HG03103 (cell line): Measurements from ENCODE around the gene SLC25A41.
"Not testable (repeated sequence)": the region's sequence is repeated elsewhere in the genome, so short reads cannot be mapped to it uniquely, and the experiment has no call there.

Source experiments
- ATAC-seq: cut with Tn5 transposase; IDR thresholded peaks from one replicate; pipeline ENCODE4 v1.9.1; 2021; ENCODE audit warnings: low read depth; ENCODE audit not compliant: unreplicated experiment

The SLC25A41 gene

DNA sequence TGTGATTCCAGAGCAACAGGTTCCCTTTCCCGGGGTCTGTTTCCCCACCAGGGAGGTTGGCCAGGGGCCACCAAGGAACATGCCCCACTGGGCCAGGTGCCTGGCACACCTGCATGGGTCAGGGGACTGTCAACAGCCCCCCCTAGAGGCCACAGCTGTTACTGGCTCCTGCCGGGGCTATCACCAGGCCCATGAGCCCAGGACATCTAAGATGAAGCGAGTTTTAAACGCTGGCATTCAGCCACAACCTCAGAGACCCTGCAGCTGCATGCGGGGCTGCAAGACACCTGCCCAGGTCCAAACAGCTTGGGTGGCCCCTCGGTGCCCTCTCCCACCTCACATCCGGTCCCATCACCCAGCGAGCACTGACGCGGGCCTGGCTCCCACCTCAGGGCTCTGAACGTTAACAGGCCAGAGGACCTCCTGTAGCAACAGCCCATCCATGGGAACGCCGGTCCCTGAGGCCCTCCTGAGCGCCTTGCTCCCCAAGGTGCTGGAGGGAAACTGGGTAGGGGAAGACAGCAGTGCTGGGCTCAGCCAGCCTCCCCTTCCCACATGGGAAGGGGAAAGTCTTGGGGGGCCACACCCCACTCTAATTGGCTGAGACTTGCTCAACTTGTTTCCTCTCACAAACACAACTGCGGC is 21.0 kb downstream of the SLC25A41 start:
- ATAC-seq: no peak

DNA sequence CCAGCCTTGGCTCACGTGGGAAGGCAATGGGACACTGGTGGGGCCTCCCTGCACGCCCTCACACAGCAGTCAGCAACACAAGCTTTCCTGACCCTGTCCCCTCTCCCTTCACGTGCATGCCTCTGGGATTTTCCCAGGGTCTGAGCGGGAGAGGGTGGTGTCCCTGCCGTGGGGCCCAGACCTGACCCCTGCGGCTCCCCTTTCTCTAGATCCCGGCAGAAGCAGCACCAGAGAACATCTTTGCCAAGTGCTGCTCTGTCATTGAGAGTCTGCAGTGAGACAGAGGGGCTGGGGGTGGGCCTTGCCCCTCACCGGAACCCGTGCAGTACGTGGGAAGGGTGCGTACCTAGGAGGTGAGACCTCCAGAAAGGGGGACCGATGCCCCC is 21.5 kb downstream of the SLC25A41 start:
- no peak for ATAC-seq

DNA sequence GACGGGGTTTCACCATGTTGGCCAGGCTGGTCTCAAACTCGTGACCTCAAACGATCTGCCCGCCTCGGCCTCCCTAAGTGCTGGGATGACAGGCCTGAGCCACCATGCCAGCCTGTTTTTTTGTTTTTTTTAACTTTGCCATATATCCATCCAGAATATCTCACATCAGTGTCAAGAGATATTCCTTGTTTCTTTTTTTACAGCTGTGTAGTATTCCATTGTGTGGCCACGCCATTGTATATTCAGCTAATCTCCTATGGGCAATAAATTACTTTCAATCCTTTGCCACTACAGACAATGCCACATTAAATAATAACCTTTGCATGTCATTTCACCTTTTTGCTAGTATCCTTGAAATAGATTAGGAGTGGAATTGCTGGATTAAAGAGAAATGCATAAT is 24.2 kb downstream of the SLC25A41 start:
- ATAC-seq: no peak

DNA sequence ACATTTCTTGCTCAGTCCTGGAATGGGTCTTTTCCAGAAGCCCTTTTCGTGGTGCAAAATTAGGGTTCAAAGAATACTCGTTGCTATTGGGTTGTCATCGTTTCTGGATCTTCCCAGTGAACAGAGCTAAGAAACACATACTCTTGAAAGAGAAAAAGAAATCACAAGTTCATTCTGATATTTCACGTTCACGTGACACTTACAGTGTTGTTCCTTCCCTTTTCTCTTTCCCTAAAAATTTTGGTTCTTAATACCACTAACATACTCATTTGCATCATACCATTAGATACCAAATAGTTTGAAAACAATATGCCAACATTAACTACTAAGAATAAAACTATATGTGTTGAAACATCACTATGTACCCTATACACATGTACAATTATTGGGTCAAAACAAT is 27.2 kb downstream of the SLC25A41 start:
- ATAC-seq: no peak

DNA sequence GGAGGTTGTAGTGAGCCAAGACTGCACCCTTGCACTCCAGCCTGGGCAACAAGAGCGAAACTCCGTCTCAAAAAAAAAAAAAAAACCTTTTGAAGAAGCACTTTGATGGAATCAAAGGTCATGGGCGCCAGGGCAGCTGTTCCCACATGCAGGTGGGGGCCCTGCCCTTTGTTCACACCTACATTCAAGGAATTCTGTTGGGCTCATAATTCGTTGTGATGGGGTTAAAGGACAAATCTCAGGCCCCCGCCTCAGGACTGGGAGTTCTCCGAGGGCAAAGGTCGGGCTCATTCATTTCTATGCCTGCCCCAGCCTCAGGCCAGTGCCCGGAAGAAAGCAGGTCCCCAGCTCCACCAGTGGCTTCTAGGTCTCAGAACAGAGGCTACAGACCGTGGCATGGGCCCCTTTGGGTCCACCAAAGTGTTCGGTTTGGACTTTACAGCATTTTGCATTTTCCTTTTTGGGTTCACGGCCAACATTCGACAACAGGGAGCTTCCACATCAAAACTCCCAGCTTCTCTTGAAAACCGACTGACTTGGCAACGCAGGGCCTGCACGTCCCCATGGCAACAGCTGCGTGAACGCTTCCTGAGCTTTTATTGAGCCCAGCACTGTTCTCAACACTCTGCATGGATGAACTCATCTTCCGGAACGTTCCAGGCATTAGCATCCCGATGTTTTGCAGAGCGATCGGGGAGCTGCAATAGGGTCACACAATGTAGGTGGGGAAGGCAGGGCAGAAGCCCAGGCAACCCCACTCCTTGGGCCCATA is 30.5 kb downstream of the SLC25A41 start:
- ATAC-seq: no peak

DNA sequence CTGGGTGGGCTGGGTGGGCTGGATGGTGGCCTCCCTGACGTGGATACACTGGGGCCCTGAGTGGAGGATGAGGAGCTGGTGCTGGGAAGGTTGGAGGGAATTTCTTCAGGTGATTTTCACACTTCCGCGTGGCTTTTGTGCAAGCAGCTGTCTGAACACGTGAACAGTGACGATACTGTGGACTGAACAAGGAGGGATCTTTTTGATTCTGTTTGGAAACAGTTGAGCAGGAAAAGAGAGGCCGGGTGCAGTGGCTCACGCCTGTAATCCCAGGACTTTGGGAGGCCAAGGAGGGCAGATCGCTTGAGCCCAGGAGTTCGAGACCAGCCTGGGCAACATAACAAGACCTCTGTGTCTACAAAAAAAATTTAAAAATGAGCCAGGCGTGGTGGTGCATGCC is 31.5 kb downstream of the SLC25A41 start:
- no peak for ATAC-seq

DNA sequence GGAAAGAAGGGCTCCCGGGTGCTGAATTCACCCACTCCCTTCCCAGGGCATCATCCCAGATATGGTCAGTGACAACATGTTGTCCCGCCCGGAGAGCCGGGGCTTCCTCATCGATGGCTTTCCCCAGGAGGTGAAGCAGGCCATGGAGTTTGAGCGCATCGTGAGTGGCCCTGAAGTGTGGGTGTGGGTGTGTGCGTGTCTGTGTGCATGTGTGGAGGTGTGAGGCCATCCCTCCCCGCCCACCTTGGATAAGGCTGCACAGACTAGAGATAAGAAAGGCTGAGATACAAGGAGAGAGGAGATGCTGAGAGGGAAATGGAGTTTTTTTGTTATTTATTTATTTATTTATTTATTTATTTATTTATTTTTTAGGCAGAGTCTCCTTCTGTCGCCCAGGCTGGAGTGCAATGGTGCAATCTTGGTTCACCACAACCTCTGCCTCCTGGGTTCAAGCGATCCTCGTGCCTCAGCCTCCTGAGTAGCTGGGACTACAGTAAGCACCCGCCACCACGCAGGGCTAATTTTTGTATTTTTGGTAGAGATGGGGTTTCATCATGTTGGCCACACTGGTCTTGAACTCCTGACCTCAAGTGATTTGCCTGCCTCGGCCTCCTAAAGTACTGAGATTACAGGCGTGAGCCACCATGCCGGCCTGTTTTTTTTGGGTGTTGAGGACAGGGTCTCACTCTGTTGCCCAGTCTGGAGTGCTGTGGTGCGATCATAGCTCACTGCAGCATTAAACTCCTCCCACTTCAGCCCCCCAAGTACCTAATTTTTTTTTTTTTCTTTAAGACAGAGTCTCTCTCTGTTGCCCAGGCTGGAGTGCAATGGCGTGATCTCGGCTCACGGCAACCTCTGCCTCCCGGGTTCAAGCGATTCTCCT is 33.3 kb downstream of the SLC25A41 start:
- ATAC-seq: not testable (repeated sequence)

DNA sequence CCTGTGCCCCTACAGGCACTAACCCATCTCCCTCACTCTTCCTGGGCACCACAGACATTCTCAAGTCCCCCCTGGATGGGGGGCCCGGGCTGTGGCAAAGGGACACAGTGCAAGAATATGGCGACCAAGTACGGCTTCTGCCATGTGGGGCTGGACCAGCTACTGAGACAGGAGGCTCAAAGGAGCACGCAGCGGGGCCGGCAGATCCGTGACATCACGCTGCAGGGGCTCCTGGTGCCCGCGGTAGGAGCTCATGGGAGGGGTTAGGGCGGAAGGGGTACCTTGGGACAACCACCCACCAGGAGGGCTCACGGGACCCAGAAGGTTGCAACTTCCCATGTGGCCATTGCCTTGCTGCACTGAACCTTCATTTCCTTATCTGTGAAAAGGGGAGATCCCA is 37.3 kb downstream of the SLC25A41 start:
- no peak for ATAC-seq

DNA sequence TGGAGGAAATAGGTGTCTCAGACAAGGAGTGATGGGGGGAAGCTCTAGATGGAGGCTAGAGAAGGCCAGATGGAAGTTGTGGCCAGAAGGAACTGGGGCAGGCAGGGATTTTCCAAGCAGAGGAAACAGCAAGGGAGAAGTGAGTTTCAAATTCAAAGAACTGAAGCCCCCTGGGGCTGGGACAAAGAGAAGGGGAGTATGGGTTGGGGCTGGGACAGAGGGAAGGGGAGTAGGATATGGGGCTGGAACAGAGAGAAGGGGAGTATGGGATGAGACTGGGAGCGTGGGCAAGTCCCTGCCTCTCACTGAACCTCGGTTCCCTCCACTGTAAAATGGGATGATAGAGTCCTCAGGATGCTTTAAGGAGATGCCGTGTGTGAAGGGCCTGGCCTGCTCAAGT is 38.7 kb downstream of the SLC25A41 start:
- no peak for ATAC-seq

DNA sequence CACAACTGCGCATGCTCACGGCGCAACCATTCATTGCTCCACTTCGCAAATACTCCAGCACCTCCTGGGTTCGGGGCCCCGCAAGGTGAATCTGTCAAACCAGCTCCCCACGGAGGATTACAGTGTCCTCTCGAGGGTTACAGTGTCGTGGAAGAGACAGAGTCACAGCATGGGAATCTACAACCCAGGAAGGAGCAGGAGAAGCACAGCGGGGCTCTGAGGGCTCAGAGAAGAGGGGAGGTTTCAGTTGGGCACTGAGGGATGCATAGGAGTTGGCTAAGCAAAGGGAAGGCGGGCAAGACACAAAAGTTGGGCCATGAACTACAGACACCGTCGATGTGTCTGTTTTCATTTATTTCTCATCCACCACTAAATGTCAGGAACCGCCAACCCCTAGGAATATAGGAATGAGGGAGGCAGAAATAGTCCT is 39.6 kb downstream of the SLC25A41 start:
- no peak for ATAC-seq

DNA sequence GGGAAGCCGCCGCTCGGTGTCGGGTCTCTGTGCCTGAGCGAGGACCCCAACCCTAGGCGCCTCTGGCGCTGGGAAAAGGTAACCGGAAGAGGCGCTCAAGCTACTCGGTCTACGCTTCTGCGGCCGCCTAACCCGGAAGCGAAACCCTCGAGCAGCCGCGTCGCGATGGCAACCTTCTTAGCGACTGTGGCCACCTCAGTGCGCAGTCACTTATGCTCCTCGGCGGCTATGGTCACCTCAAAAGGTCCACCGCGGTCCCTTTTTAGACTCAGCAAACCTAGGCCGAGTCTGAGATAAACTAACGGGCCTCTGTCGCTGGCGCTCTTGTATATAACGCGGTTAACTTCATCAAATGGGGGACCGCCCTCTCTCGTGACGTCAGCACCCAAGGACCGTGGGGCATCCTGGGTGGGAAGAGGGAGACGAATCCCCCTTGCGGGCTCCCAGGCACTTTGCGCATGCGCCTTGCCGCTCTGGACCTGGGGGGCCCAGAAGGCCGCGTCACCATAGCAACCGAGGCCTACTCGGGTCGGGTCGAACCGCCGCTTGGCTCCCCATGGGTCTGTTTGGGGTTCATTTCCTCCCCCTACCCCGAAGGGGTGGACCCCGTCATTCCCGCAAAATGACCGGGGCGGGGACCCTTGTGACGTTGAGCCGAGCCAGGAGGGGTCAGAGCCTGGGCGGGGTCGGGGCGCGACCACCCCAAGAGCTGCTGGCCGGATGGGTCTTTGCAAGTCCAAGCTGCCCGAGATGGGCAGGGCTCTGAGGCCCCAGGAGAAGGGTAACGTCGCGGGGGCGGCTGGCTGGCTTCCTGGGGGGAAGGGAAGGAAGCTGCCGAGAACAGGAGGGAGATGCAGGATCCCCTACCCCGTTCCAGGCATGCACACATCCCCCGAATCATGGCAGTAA is 40.2 kb downstream of the SLC25A41 start, which contains the start of gene GTF2F1:
Gene GTF2F1, minus strand, starts transcription at position 91 of the 909 bp plus-strand sequence. CDS start 169 bp downstream, outside the sequence.
- peak; percentile 71 for ATAC-seq

DNA sequence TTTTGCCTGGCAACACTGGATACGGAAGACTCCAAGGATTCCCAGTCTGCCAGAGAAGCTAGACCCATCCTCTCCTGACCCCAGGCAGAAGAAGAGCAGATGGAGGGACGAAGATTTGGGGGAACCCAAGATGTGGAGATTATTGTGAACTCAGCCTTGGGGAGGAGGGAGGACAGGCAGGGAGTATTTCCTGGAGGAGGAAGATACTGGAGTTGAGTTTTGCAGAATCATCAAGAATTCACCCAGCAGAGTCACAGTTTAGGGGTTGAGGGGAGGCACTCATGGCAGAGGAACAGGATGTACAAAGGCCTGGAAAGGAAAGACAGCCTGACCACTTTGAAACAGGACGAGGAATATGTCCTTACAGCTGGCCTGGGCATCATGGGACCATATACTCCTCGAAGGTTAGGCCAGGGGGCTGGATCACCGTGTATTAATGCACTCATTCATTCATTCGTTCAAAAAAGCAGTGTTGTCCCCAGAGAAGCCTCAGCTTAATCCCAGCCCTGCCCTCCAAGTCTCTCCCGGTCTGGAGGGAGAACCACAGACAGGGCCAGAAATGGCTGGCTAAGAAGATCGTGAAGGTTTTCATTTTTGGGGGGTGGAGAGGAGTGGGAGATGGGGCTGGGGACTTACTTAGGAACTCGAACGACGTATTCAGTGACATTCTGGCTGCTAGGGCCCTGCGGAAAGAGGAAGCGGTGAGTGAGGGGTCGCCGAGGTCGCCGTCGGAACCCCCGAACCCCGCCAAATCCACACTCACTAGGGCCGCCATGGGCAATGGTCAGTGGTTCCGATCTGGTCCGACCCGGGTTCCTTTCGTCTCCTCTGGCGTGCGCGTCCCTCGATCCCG is 41.1 kb downstream of the SLC25A41 start:
- no peak for ATAC-seq

DNA sequence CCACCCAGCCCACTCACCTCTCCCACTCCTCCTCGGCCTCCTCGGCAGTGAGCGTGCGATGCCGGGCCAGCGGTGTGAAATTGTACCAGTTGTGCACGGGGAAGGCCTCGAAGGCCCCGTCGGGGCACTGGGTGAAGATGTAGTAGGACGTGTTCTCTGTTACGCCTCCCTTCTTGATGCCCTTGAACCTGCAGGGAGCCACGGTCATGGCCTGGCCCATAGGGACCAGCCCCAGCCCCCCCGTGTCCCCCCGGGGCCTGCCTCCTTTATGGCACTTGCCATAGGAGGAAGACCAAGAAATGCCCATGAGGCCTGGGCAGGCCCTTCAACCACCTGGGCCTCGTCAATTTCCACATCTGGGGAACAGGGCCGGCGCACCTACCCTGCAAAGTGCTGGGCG is 46.2 kb downstream of the SLC25A41 start:
- ATAC-seq: no peak

DNA sequence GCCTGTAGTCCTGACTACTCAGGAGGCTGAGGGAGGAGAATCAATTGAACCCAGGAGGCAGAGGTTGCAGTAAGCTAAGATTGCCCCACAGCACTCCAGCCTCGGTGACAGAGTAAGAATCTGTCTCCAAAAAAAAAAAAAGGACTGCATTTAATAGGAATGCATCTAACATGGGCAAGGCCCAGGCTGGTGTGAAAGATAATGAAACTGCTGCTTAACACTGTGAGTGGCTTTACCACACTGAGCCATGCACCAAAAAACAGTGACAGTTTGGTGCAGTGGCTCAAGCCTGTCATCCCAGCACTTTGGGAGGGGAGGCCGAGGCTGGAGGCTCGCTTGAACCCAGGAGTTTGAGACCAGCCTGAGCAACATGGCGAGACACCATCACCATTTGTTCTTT is 49.2 kb downstream of the SLC25A41 start:
- ATAC-seq: no peak

DNA sequence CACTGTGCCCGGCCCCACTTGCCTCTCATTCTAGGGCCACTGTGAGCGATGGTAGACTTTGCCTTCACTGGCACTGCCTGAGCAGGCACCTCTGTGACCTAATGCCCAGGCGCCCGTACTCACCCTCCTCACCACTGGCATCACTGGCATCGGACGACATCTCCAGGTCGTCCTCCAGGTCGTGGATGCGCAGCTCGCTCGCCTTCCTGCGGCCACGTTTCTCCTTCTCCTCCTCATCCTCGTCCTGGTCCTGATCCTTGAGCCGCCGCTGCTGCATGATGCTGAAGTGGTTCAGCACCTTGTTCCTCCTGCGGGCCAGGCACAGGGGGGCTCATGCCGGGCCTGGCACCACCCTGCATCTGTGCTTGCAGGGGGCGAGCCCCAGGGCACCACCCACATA is 50.4 kb downstream of the SLC25A41 start:
- no peak for ATAC-seq

DNA sequence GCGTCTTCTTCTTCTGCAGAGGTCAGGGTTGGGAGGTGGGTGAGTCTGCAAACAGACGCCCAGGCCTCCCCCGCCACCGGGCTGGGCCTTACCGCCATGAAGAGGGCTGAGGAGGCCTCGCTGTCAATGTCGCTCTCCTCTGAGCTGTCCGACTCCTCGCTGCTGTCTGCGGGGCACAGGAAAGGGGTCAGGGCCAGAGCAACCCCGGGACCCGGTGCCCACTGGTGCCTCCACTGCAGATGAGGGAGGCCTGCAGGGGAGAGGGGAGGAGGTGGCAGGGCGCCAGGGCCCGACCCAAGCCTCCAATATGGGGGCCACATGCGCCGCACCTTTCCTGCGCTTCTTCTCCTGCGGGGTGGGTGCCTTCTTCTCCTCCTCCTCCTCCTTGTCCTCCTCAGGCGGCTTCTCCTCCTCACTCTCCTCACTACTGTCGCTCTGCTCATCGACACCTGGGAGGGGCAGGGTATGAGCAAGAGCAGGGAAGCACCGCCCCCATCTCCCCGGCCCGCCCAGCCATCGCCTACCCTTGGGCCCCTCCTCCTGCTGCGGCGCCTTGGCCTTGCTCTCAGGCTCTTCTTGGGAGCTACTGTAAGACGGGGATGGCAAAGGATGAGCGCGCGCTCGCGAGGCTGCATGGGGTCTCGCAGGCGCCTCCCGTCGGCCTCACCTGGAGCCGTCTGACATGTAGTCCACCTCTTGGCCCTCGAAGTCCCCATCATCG is 52.4 kb downstream of the SLC25A41 start:
- ATAC-seq: no peak

DNA sequence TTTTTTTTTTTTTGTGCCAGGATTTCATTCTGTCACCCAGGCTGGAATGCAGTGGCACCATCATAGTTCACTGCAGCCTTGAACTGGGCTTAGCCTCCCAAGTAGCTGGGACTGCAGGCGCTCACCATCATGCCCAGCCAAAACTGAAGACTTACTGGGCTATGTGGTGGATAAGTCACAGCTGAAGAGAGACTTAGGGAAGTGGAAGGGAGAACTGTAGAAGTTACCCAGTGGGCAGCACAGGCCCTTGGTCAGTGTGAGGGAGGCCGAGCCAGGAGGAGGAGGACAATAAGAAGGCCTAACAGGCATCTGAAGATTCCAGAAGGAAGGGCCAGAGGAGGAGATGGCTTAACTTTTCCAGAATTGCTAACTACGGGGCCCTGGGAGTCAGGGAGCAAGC is 53.8 kb downstream of the SLC25A41 start:
- ATAC-seq: no peak

DNA sequence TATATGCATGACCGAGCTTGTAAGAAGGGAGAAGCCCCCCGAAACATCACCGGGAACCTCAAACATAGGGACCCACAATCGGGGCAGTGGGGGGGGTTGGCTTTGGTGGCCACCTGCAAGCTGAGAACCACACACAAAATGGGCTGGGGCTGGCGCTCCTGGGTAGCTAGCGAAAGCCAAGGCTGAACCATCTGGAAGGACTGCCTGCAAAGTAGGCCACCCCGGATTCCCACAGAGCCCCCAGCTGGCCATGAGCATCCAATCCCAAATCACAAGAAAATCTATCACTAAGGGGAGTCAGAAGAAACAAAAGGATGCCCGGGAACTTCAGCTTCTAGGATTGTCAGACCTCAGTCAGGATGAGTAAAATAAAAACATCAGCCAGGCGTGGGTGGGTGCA is 55.1 kb downstream of the SLC25A41 start:
- no peak for ATAC-seq

DNA sequence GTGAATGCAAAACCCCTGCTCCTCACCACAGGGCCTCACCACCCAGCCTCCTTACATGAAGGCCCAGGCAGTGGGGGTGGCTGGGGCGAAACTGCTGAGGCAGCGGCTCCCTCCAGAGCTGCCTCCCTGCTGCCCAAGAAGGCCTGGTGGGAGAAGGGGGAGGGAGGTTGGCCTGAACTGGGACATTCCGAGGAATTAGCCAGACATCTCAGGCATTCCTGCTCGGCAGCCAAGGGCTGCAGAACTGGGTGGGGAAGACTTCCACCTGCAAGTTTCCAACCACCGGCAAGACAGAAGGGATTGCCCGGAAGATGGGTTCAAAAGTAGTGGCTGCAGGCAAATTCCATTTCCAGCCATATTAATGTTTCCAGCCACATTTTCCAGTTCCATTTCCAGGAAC is 55.5 kb downstream of the SLC25A41 start:
- ATAC-seq: no peak
